IPS-18c (cell line): ENCODE measurements around the gene MFSD8.

Source experiments
- H3K4me3 ChIP-seq: 2 replicates; pipeline ENCODE4 v1.7.0; 2013; ENCODE audit warnings: low read depth, mild to moderate bottlenecking, low read length, moderate library complexity; ENCODE audit not compliant: insufficient read depth
- H3K9me3 ChIP-seq: one replicate; pipeline ENCODE4 v1.6.1; 2013; ENCODE audit warnings: mild to moderate bottlenecking, low read length, moderate library complexity; ENCODE audit not compliant: control insufficient read depth, insufficient read depth

MFSD8 gene

GRCh38 chr4:127880763-127881562 is 84.0 kb downstream of the MFSD8 start, which contains the start of gene PLK4:
Gene PLK4 (plus strand): TSS chr4:127880893. CDS start chr4:127881135, 242 bp downstream.
- no peaks in the 10 kb centered on the region for H3K9me3 ChIP-seq
- peak within 1 kb of the TSS; percentile 100 for H3K4me3 ChIP-seq

GRCh38 chr4:127875791-127876190 is 89.2 kb downstream of the MFSD8 start:
- H3K9me3 ChIP-seq = no peaks in the 10 kb centered on the region
- H3K4me3 ChIP-seq = no peak overlapping the region

GRCh38 chr4:127870688-127871087 is 94.3 kb downstream of the MFSD8 start:
- Histone ChIP-seq H3K4me3 (no peak overlapping the region), H3K9me3 (no peaks in the 10 kb centered on the region)

- no peaks in the 10 kb centered on the region for H3K9me3 ChIP-seq
- H3K4me3 ChIP-seq = no peak overlapping the region
These were observed 94.7 kb downstream of the MFSD8 start for GRCh38 chr4:127870281-127870680.

GRCh38 chr4:127868196-127868595 is 96.8 kb downstream of the MFSD8 start:
- no peaks in the 10 kb centered on the region for H3K9me3 ChIP-seq
- H3K4me3 ChIP-seq = no peak overlapping the region
